Caco-2 (cell line): ENCODE results near the gene RARS1. TPM values are rescaled to one million over a fixed set of nuclear protein-coding genes. Genes with fewer than 3 reads are reported as not detected.

Experiments
- BruUV-seq: library from RNA; stranded (reverse); fragments of 400-500 nt; replicated peaks from 2 replicates; lab custom pipeline; 2021; lab: Mats Ljungman, UMichigan
- CTCF ChIA-PET: fragments of 300-600 bp; sonication (Branson Sonifier 250); formaldehyde crosslinking; loops from one replicate; lab custom pipeline; 2022; ENCODE audit warnings: antibody characterized with exemption; lab: Charles Lee
- POLR2A ChIA-PET: fragments of 300-600 bp; sonication (Branson Sonifier 250); formaldehyde crosslinking; loops from one replicate; lab custom pipeline; 2022; ENCODE audit warnings: antibody characterized with exemption; lab: Charles Lee
- DNase-seq, 2 experiments: peaks; one replicate each; pipeline versions ENCODE4 v3.0.0 to v3.0.0-alpha.2; 2020 to 2022
- H3K27me3 ChIP-seq: replicated peaks from 2 replicates; pipeline ENCODE4 v1.6.0; 2011; ENCODE audit warnings: low read length; ENCODE audit not compliant: control insufficient read depth, insufficient read depth
- H3K36me3 ChIP-seq: 2 replicates; pipeline ENCODE4 v1.5.1; 2011; ENCODE audit warnings: low read length; ENCODE audit not compliant: control insufficient read depth, insufficient read depth
- H3K4me1 ChIP-seq: fragments of 250-450 bp; sonication (Bioruptor Pico); 2 replicates; pipeline ENCODE4 v1.5.1; 2020; ENCODE audit warnings: mild to moderate bottlenecking
- H3K4me3 ChIP-seq: 2 replicates; pipeline ENCODE4 v1.5.1; 2011; ENCODE audit warnings: low read depth, mild to moderate bottlenecking, control low read depth, low read length
- H3K9me3 ChIP-seq: fragments of 250-450 bp; sonication (Bioruptor Pico); 2 replicates; pipeline ENCODE4 v1.5.1; 2020; ENCODE audit warnings: mild to moderate bottlenecking, moderate library complexity
- H3K27ac Mint-ChIP-seq: one replicate; pipeline ENCODE4 v1.8.0; 2022; ENCODE audit warnings: mixed read lengths; ENCODE audit not compliant: unreplicated experiment
- H3K27me3 Mint-ChIP-seq: one replicate; pipeline ENCODE4 v1.8.0; 2022; ENCODE audit warnings: mixed read lengths; ENCODE audit not compliant: insufficient read depth, unreplicated experiment
- H3K36me3 Mint-ChIP-seq: one replicate; pipeline ENCODE4 v1.8.0; 2022; ENCODE audit warnings: mild to moderate bottlenecking, mixed read lengths; ENCODE audit not compliant: insufficient read depth, unreplicated experiment
- H3K4me1 Mint-ChIP-seq: one replicate; pipeline ENCODE4 v1.8.0; 2022; ENCODE audit warnings: low read depth, mixed read lengths; ENCODE audit not compliant: unreplicated experiment
- H3K4me3 Mint-ChIP-seq: one replicate; pipeline ENCODE4 v1.8.0; 2022; ENCODE audit warnings: mild to moderate bottlenecking, moderate library complexity, mixed read lengths; ENCODE audit not compliant: unreplicated experiment
- H3K9me3 Mint-ChIP-seq: one replicate; pipeline ENCODE4 v1.8.0; 2022; ENCODE audit warnings: mixed read lengths; ENCODE audit not compliant: unreplicated experiment
- intact Hi-C: fragments of 100-400 bp; cut with micrococcal nuclease; formaldehyde crosslinking; loops from one replicate; pipeline ENCODE4 v1.10.0; 2022; ENCODE audit not compliant: unreplicated experiment
- total RNA-seq: library from RNA; stranded (reverse); gene quantifications from 2 replicates; pipeline ENCODE4 v1.2.3, GENCODE V29; 2022
- TF ChIP-seq, protein P1 (sequence below), 2 experiments: fragments of 200-600 bp in 1 of 2; IDR thresholded peaks; 1 replicate in 1 of 2; 2 replicates in 1 of 2; pipeline versions ENCODE4 v1.5.1 to v1.8.0; 2011 to 2022; ENCODE audit warnings: antibody characterized with exemption in 1 of 2, control low read depth in 1 of 2, inconsistent platforms in 1 of 2, low read depth in 1 of 2, low read length in 1 of 2, mild to moderate bottlenecking in 1 of 2, moderate library complexity in 1 of 2; ENCODE audit not compliant: insufficient read depth in 1 of 2, severe bottlenecking in 1 of 2, unreplicated experiment in 1 of 2

The RARS1 gene
- total RNA-seq, 1 experiment from 2014 or later = 124 TPM

DNA sequence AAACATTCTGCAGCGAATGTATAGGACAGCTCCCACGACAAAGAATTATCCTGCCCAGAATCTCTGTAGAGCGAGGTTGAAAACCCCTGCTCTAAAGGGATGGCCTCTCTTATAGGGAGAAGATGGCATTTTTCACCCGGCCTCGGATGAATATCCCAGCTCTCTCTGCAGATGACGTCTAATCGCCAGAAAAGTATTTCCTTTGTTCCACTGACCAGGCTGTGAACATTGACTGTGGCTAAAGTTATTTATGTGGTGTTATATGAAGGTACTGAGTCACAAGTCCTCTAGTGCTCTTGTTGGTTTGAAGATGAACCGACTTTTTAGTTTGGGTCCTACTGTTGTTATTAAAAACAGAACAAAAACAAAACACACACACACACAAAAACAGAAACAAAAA, 17.4 kb upstream of the RARS1 start:
- TF ChIP-seq, protein P1, sequence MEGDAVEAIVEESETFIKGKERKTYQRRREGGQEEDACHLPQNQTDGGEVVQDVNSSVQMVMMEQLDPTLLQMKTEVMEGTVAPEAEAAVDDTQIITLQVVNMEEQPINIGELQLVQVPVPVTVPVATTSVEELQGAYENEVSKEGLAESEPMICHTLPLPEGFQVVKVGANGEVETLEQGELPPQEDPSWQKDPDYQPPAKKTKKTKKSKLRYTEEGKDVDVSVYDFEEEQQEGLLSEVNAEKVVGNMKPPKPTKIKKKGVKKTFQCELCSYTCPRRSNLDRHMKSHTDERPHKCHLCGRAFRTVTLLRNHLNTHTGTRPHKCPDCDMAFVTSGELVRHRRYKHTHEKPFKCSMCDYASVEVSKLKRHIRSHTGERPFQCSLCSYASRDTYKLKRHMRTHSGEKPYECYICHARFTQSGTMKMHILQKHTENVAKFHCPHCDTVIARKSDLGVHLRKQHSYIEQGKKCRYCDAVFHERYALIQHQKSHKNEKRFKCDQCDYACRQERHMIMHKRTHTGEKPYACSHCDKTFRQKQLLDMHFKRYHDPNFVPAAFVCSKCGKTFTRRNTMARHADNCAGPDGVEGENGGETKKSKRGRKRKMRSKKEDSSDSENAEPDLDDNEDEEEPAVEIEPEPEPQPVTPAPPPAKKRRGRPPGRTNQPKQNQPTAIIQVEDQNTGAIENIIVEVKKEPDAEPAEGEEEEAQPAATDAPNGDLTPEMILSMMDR (IDR thresholded peaks at IDR 0.05; ENCODE audit: insufficient read depth in 1 of 2, low read depth in 1 of 2, low read length in 1 of 2, severe bottlenecking in 1 of 2, unreplicated experiment in 1 of 2) = no peak
- no peaks in the 10 kb centered on the region for H3K27me3 ChIP-seq
- H3K9me3 ChIP-seq = no peaks in the 10 kb centered on the region
- Mint-ChIP-seq H3K4me1 (peaks cover 7% of the 10 kb centered on the region), H3K4me3 (no peak overlapping the region), H3K36me3 (peaks cover 95% of the 10 kb centered on the region), H3K9me3 (no peaks in the 10 kb centered on the region), H3K27ac (no peak overlapping the region), H3K27me3 (no peaks in the 10 kb centered on the region)
- POLR2A ChIA-PET = no interaction called here
- no peaks in the 10 kb centered on the region for H3K4me1 ChIP-seq
- no TSS peak for BruUV-seq
- intact Hi-C loops = no loop called here
- H3K36me3 ChIP-seq = peaks cover 3% of the 10 kb centered on the region
- H3K4me3 ChIP-seq = no peak overlapping the region
- DNase-seq = no peak
- CTCF ChIA-PET = no interaction called here

DNA sequence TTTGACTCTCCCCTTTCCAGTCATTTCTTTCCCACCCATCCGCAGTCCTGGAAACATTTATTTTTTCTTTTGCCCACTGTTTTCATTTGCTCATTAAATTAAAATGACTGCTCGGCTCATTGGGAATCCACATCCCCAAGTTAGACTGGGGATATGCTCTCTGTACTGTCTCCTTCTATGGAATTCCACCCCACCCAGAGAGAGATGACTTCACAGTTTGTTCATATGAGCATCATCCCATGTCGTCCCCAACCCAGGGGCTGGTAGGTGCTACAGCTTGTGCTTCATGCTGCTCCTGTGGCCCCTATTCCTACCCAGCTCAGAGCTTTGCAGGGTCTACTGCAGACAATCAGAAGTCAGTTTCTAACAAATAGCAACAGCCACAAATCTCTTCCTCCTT, 16.5 kb upstream of the RARS1 start:
- Mint-ChIP-seq H3K27ac (no peak overlapping the region), H3K9me3 (no peaks in the 10 kb centered on the region), H3K4me3 (no peak overlapping the region), H3K36me3 (peaks cover 93% of the 10 kb centered on the region), H3K4me1 (peaks cover 7% of the 10 kb centered on the region), H3K27me3 (no peaks in the 10 kb centered on the region)
- no peaks in the 10 kb centered on the region for H3K4me1 ChIP-seq
- TF ChIP-seq, protein P1 (IDR thresholded peaks at IDR 0.05; ENCODE audit: insufficient read depth in 1 of 2, low read depth in 1 of 2, low read length in 1 of 2, severe bottlenecking in 1 of 2, unreplicated experiment in 1 of 2) = no peak
- ChIA-PET CTCF (no interaction called here), POLR2A (no interaction called here)
- H3K36me3 ChIP-seq = peaks cover 3% of the 10 kb centered on the region
- BruUV-seq = no TSS peak
- H3K27me3 ChIP-seq = no peaks in the 10 kb centered on the region
- intact Hi-C loops = no loop called here
- no peak overlapping the region for H3K4me3 ChIP-seq
- H3K9me3 ChIP-seq = no peaks in the 10 kb centered on the region
- no peak for DNase-seq

DNA sequence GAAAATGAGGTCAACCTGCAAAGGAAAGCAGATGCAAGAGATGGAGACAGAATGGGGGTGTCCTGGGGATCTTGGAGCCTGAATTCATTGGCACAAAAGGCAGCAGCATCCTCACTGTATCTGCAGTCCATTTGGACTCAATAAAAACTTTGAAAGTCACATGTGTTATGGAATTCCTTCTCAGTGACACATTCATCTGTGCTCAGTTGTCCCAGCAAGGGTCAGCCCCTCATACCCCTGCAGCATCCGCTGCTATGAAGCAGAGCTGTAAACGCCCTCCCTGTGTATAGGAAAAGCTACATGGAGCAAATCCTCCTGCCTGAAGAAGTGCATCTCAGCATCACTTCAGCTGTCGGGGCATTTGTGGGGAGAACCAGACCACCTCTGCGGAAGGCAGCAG, 14.5 kb upstream of the RARS1 start:
- ChIA-PET CTCF (no interaction called here), POLR2A (no interaction called here)
- H3K4me1 Mint-ChIP-seq = peaks cover 7% of the 10 kb centered on the region
- H3K27me3 Mint-ChIP-seq = no peaks in the 10 kb centered on the region
- H3K27me3 ChIP-seq = no peaks in the 10 kb centered on the region
- H3K4me1 ChIP-seq = no peaks in the 10 kb centered on the region; the same call in 1 of the 2 replicates
- H3K4me3 ChIP-seq = no peak overlapping the region
- H3K27ac Mint-ChIP-seq = no peak overlapping the region
- TF ChIP-seq, protein P1 (IDR thresholded peaks at IDR 0.05; ENCODE audit: insufficient read depth in 1 of 2, low read depth in 1 of 2, low read length in 1 of 2, severe bottlenecking in 1 of 2, unreplicated experiment in 1 of 2) = no peak
- peaks cover 2% of the 10 kb centered on the region for H3K36me3 ChIP-seq
- no peaks in the 10 kb centered on the region for H3K9me3 ChIP-seq
- H3K4me3 Mint-ChIP-seq = no peak overlapping the region
- peaks cover 75% of the 10 kb centered on the region for H3K36me3 Mint-ChIP-seq
- BruUV-seq = no TSS peak
- no peak for DNase-seq
- intact Hi-C loops = no loop called here
- no peaks in the 10 kb centered on the region for H3K9me3 Mint-ChIP-seq
